CD14-positive monocyte (primary cell): ENCODE results near the gene C1orf105. TPM values are rescaled to one million over a fixed set of nuclear protein-coding genes. Genes with fewer than 3 reads are reported as not detected.

Source experiments
- DNase-seq, 3 donors: peaks; one replicate each; pipeline ENCODE4 v3.0.0-alpha.2; 2011 to 2022
- H2AFZ ChIP-seq: 2 replicates; pipeline ENCODE4 v1.6.0; 2012; ENCODE audit warnings: mild to moderate bottlenecking, low read depth, low read length, inconsistent platforms; ENCODE audit not compliant: insufficient read depth, poor library complexity, severe bottlenecking
- H3K27ac ChIP-seq, 2 donors: 1 replicate in 1 of 2; 2 replicates in 1 of 2; pipeline ENCODE4 v1.5.1; 2012 to 2013; ENCODE audit warnings: low read length in 2 of 2, control low read depth in 1 of 2, inconsistent platforms in 1 of 2, low read depth in 1 of 2, mild to moderate bottlenecking in 1 of 2
- H3K27me3 ChIP-seq, 2 donors: one replicate each; pipeline versions ENCODE4 v1.6.0 to v1.6.1; 2011 to 2013; ENCODE audit warnings: low read length in 2 of 2; ENCODE audit not compliant: control insufficient read depth in 2 of 2, insufficient read depth in 2 of 2
- H3K36me3 ChIP-seq, 2 donors: replicated peaks in 1 of 2; 1 replicate in 1 of 2; 2 replicates in 1 of 2; pipeline versions ENCODE4 v1.5.1 to v1.6.1; 2012 to 2013; ENCODE audit warnings: low read length in 2 of 2, control low read depth in 1 of 2, inconsistent platforms in 1 of 2, mild to moderate bottlenecking in 1 of 2; ENCODE audit not compliant: insufficient read depth in 2 of 2, control insufficient read depth in 1 of 2
- H3K4me1 ChIP-seq, 2 donors: 1 replicate in 1 of 2; 2 replicates in 1 of 2; pipeline versions ENCODE4 v1.5.1 to v1.6.1; 2012 to 2013; ENCODE audit warnings: low read length in 2 of 2, control low read depth in 1 of 2, inconsistent platforms in 1 of 2, mild to moderate bottlenecking in 1 of 2, moderate library complexity in 1 of 2; ENCODE audit not compliant: insufficient read depth in 2 of 2, control insufficient read depth in 1 of 2
- H3K4me2 ChIP-seq: replicated peaks from 2 replicates; pipeline ENCODE3; 2012; ENCODE audit warnings: low read length, moderate library complexity, mild to moderate bottlenecking; ENCODE audit not compliant: poor library complexity, severe bottlenecking; ENCODE audit errors: extremely low read depth
- H3K4me3 ChIP-seq, 3 experiments: fragments of 200-600 bp in 1 of 3; sonication (generic) in 1 of 3; replicated peaks in 1 of 3; 1 replicate in 2 of 3; 2 replicates in 1 of 3; pipeline ENCODE4 v1.5.1; 2011 to 2013; ENCODE audit warnings: low read length in 3 of 3, mild to moderate bottlenecking in 3 of 3, control low read depth in 2 of 3, low read depth in 2 of 3, inconsistent platforms in 1 of 3, moderate library complexity in 1 of 3
- H3K79me2 ChIP-seq: 2 replicates; pipeline ENCODE4 v1.6.0; 2012; ENCODE audit warnings: mild to moderate bottlenecking, control low read depth, inconsistent platforms, low read length, moderate library complexity; ENCODE audit not compliant: insufficient read depth
- H3K9ac ChIP-seq: 2 replicates; pipeline ENCODE4 v1.6.0; 2017; ENCODE audit warnings: low read length, mild to moderate bottlenecking; ENCODE audit not compliant: insufficient read depth, poor library complexity, severe bottlenecking
- H3K9me3 ChIP-seq, 2 donors: replicated peaks in 1 of 2; 1 replicate in 1 of 2; 2 replicates in 1 of 2; pipeline versions ENCODE4 v1.5.1 to v1.6.1; 2012 to 2013; ENCODE audit warnings: low read length in 2 of 2, control low read depth in 1 of 2; ENCODE audit not compliant: control insufficient read depth in 1 of 2, insufficient read depth in 1 of 2
- H4K20me1 ChIP-seq: 2 replicates; pipeline ENCODE4 v1.6.0; 2012; ENCODE audit warnings: mild to moderate bottlenecking, low read length, control low read depth, moderate library complexity; ENCODE audit not compliant: insufficient read depth
- H3K27ac Mint-ChIP-seq, 7 donors: one replicate each; pipeline ENCODE4 v1.8.0; 2020; ENCODE audit warnings: mild to moderate bottlenecking in 7 of 7, mixed read lengths in 7 of 7, moderate library complexity in 6 of 7, inconsistent platforms in 2 of 7
- H3K27me3 Mint-ChIP-seq, 3 donors: one replicate each; pipeline ENCODE4 v1.8.0; 2021 to 2022; ENCODE audit warnings: low read depth in 3 of 3, mild to moderate bottlenecking in 3 of 3, mixed read lengths in 3 of 3, moderate library complexity in 3 of 3, inconsistent platforms in 1 of 3
- H3K36me3 Mint-ChIP-seq, 2 donors: one replicate each; pipeline ENCODE4 v1.8.0; 2020; ENCODE audit warnings: mixed read lengths in 2 of 2, inconsistent platforms in 1 of 2, mild to moderate bottlenecking in 1 of 2
- H3K4me1 Mint-ChIP-seq: one replicate; pipeline ENCODE4 v1.8.0; 2020; ENCODE audit warnings: mild to moderate bottlenecking, mixed read lengths
- H3K4me3 Mint-ChIP-seq, 2 donors: one replicate each; pipeline ENCODE4 v1.8.0; 2020; ENCODE audit warnings: mild to moderate bottlenecking in 2 of 2, mixed read lengths in 2 of 2, moderate library complexity in 1 of 2
- H3K9me3 Mint-ChIP-seq, 7 donors: one replicate each; pipeline ENCODE4 v1.8.0; 2020 to 2022; ENCODE audit warnings: mixed read lengths in 7 of 7, mild to moderate bottlenecking in 6 of 7, moderate library complexity in 6 of 7, inconsistent platforms in 2 of 7
- CTCF ChIP-seq: fragments of 200-600 bp; IDR thresholded peaks from one replicate; pipeline ENCODE4 v1.8.0; 2022; ENCODE audit warnings: antibody characterized with exemption, mild to moderate bottlenecking
- WGBS: methylation state at CpG from one replicate; pipeline ENCODE4 v1.1.5; 2013; ENCODE audit warnings: missing lambda C conversion rate; ENCODE audit not compliant: insufficient coverage; 5-methylcytosine and 5-hydroxymethylcytosine counted together
- intact Hi-C, 2 donors: fragments of 100-400 bp; cut with micrococcal nuclease; formaldehyde crosslinking; loops; one replicate each; pipeline versions ENCODE4 v1.15.0 to v1.15.1; 2023
- polyA plus RNA-seq, 3 donors: library from polyadenylated mRNA; depleted of rRNA in 1 of 3; unstranded in 2 of 3; stranded (reverse) in 1 of 3; fragments of 300-500 nt in 2 of 3; fragments of >200 nt in 1 of 3; fragmentation: Illumina TruSeq in 2 of 3; gene quantifications; 1 replicate in 2 of 3; 2 replicates in 1 of 3; pipeline ENCODE4 v1.2.3, GENCODE V29; 2012 to 2021

The C1orf105 gene
- polyA plus RNA-seq, 3 donors, result not detected

GRCh38 chr1:172500207-172500606 is 79.7 kb downstream of the C1orf105 start:
- Histone ChIP-seq H3K4me2 (no peak overlapping the region), H2AFZ (peak overlapping the region; percentile 52), H3K27me3 (no peaks in the 10 kb centered on the region), H4K20me1 (no peaks in the 10 kb centered on the region), H3K4me1 (peaks cover 43 to 45% of the 10 kb centered on the region in 2 donors), H3K9ac (no peak overlapping the region), H3K27ac (peak overlapping the region in 1 of 2 donors; percentile 56), H3K79me2 (no peaks in the 10 kb centered on the region), H3K9me3 (no peaks in the 10 kb centered on the region), H3K36me3 (no peaks in the 10 kb centered on the region), H3K4me3 (no peak overlapping the region)
- WGBS, result 80% methylated on average over 1 of the region's 2 CpGs
- Mint-ChIP-seq H3K27ac (peak overlapping the region in 1 of 7 donors; percentile 38), H3K4me3 (no peak overlapping the region), H3K4me1 (peaks cover 63% of the 10 kb centered on the region), H3K36me3 (no peaks in the 10 kb centered on the region), H3K9me3 (peaks cover 0 to 2% (median 0%) of the 10 kb centered on the region in 7 donors), H3K27me3 (peaks cover 0 to 2% (median 2%) of the 10 kb centered on the region in 3 donors)
- DNase-seq, result peak in 1 of 3 donors; percentile 37
- intact Hi-C loops, result no loop called here
- TF ChIP-seq CTCF, result no peak

GRCh38 chr1:172507741-172508140 is 87.3 kb downstream of the C1orf105 start:
- Histone ChIP-seq H4K20me1 (no peaks in the 10 kb centered on the region), H3K36me3 (no peaks in the 10 kb centered on the region), H3K79me2 (no peaks in the 10 kb centered on the region), H3K9ac (no peak overlapping the region), H3K9me3 (no peaks in the 10 kb centered on the region), H3K4me1 (peaks cover 3 to 8% of the 10 kb centered on the region in 2 donors), H3K27me3 (no peaks in the 10 kb centered on the region), H3K4me3 (no peak overlapping the region), H2AFZ (no peak overlapping the region), H3K27ac (no peak overlapping the region), H3K4me2 (no peak overlapping the region)
- TF ChIP-seq CTCF, result no peak
- peak overlapping the region in 1 of 7 donors; percentile 57 for H3K27ac Mint-ChIP-seq
- H3K4me1 Mint-ChIP-seq, result peaks cover 29% of the 10 kb centered on the region
- no peaks in the 10 kb centered on the region for H3K27me3 Mint-ChIP-seq
- no peak for DNase-seq
- no peak overlapping the region for H3K4me3 Mint-ChIP-seq
- intact Hi-C loops, result no loop called here
- no peaks in the 10 kb centered on the region for H3K36me3 Mint-ChIP-seq
- peaks cover 0 to 6% (median 0%) of the 10 kb centered on the region in 7 donors for H3K9me3 Mint-ChIP-seq
